Mesothelial cell of epicardium (in vitro differentiated cells): Measurements from ENCODE around the gene XRN2. TPM values are rescaled to one million over a fixed set of nuclear protein-coding genes. Genes with fewer than 3 reads are reported as not detected.

ENCODE experiments used
- DNase-seq, 2 experiments: peaks; one replicate each; pipeline ENCODE4 v3.0.0; 2021; ENCODE audit warnings: low spot score in 2 of 2; ENCODE audit not compliant: unreplicated experiment in 2 of 2
- H3K27ac Mint-ChIP-seq: 2 replicates; pipeline ENCODE4 v1.8.0; 2021; ENCODE audit warnings: mixed read lengths
- H3K27me3 Mint-ChIP-seq: 2 replicates; pipeline ENCODE4 v1.8.0; 2021; ENCODE audit warnings: low read depth, mixed read lengths
- H3K36me3 Mint-ChIP-seq: 2 replicates; pipeline ENCODE4 v1.8.0; 2021; ENCODE audit warnings: mixed read lengths
- H3K4me1 Mint-ChIP-seq: 2 replicates; pipeline ENCODE4 v1.8.0; 2021; ENCODE audit warnings: mixed read lengths
- H3K4me3 Mint-ChIP-seq: 2 replicates; pipeline ENCODE4 v1.8.0; 2021; ENCODE audit warnings: mild to moderate bottlenecking, moderate library complexity, mixed read lengths
- H3K9me3 Mint-ChIP-seq: 2 replicates; pipeline ENCODE4 v1.8.0; 2021; ENCODE audit warnings: mixed read lengths
- CTCF ChIP-seq: fragments of 200-600 bp; sonication (generic); IDR thresholded peaks from one replicate; pipeline ENCODE4 v1.5.0; 2021; ENCODE audit warnings: antibody characterized with exemption; ENCODE audit not compliant: unreplicated experiment
- total RNA-seq: library from RNA; stranded (reverse); gene quantifications from 3 replicates; pipeline ENCODE4 v1.2.1, GENCODE V29; 2021

XRN2 gene
- total RNA-seq, 1 donor from 2014 or later: 76.7 TPM

DNA sequence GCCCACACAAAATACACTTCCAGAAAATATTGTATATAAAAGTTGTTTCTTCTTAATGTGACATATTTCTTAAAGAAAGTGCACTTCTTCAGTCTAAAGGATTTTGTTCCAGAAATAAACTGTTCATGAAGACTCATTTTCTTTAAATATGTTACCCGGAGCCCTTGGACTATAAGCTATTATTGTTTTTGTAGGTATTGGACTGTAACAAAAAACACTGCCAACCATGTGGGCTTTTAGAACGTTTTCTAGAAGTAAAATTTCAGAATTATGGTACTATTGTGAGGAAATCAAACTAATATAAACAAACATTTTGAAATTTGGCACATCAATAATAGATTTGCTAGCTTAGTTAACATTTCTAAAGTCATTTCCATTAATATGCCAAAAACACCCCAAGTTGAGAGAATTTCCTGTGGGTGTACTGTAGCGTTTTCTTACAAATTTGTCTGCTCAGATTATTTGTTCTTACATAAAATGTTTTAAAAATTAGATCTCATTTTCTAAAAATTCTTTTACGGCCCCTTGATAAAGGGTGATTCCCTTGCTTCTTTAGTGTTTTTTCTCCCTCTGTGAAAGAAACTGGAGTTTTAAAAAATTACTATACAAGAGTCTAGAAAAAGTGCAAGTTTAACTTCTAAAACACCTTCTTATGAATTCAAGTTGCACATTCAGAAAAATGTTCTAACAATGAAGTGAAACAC, 90.8 kb downstream of the XRN2 start:
- peaks cover 6% of the 10 kb centered on the region for H3K4me1 Mint-ChIP-seq
- peaks cover 14% of the 10 kb centered on the region for H3K36me3 Mint-ChIP-seq

DNA sequence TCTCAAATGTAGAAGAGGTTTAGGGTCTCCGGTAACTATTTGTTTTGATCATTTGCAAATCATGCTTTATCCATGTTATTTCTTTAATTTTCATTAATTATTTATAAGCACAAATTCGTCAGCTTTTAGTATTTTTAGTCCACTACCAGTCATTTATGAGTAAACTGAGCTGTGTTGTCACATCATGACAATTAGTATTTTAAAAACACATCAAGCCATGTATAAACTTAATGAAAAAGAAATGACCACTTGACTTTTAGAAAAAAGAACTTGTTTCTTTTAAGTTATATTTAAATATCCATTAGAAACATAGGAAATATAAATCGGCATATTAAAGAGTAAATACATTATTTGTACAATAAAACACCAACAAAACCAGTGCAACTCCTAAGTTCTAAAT, 91.4 kb downstream of the XRN2 start:
- Mint-ChIP-seq H3K36me3 (peaks cover 13% of the 10 kb centered on the region), H3K27me3 (peaks cover 82% of the 10 kb centered on the region), H3K27ac (no peak overlapping the region), H3K4me3 (no peak overlapping the region), H3K9me3 (no peaks in the 10 kb centered on the region), H3K4me1 (peaks cover 6% of the 10 kb centered on the region)
- DNase-seq: no peak
- TF ChIP-seq CTCF: no peak

More for the DNA sequence above, 90.8 kb downstream of the XRN2 start:
- Mint-ChIP-seq H3K9me3 (no peaks in the 10 kb centered on the region), H3K27me3 (peaks cover 76% of the 10 kb centered on the region), H3K4me3 (no peak overlapping the region), H3K27ac (no peak overlapping the region)
- DNase-seq: no peak
- no peak for TF ChIP-seq CTCF

DNA sequence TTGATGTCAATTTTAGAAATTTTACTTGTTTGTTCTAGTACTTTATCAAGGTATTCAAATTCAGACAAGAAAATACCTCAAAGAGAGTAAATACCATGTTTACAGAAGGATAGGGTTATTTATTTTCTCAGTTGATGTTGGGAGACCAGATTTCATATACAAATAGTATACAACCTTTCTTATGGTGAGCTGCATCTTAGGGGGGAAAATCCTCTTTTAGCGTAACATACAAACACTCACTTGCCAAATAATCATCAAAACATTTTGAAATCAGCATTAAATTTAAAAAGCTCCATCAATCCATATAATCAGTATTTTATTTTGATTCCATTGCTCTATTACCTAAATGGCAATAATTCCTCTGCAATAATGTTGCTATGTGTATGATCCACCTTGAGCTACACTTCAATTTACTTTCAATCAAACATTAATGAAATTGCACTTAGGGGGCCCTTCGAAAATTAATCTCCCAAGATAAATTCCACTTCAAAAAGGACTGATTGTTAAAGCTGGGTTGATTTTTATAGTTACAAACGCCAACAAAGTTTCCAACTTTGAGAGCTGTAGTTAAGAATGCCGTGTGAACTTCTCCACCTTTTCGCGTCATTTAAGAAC, 92.0 kb downstream of the XRN2 start:
- no peaks in the 10 kb centered on the region for H3K9me3 Mint-ChIP-seq
- H3K27ac Mint-ChIP-seq: no peak overlapping the region
- no peak for DNase-seq
- H3K36me3 Mint-ChIP-seq: peaks cover 10% of the 10 kb centered on the region
- peaks cover 6% of the 10 kb centered on the region for H3K4me1 Mint-ChIP-seq
- H3K4me3 Mint-ChIP-seq: no peak overlapping the region
- peaks cover 85% of the 10 kb centered on the region for H3K27me3 Mint-ChIP-seq
- no peak for TF ChIP-seq CTCF

DNA sequence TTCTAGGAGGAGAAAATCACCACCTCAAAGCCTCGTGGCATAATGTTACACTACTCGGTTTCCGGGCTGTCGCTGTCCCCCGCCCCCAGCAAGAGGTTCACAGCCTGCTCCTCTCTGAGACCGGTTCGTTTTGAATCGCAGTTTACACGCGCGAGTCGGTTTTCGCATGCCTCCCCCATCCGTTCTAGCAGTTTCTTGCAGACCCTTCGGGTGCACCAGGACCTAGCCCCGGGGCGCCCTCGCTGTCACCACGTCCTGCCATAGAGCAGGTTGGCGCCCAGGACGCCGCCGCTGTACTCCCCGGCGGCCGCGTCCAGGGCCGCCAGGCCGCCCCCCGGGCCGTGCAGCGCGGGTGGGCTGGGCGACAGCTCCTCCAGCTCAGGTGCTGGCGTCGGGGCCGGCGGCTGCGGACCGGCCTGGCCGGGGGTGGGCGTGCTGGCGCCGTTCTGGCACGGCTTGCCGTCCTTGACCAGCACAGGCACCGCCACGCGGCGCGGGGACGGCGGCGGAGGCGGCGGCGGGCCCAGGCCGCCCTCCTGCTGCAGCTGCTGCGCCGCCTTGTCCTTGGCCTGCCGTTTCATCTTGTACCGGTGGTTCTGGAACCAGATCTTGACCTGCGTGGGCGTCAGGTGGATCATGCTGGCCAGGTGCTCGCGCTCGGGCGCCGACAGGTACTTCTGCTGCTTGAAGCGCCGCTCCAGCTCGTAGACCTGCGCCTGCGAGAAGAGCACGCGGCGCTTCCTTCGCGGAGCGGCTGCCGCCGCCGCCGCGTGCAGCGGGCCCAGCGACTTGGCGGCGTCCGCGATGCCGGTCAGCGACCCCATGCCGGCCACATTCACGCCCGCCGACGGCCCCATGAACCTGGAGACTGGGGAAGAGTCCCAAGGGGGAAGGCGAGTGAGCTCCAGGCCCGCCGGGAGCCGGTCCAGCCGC, 92.8 kb downstream of the XRN2 start:
- Mint-ChIP-seq H3K9me3 (no peaks in the 10 kb centered on the region), H3K27me3 (peaks cover 85% of the 10 kb centered on the region), H3K4me1 (peaks cover 6% of the 10 kb centered on the region), H3K27ac (no peak overlapping the region), H3K4me3 (no peak overlapping the region), H3K36me3 (peaks cover 3% of the 10 kb centered on the region)
- no peak for TF ChIP-seq CTCF
- DNase-seq: peak in 1 of 2 experiments; percentile 56

- peaks cover 86% of the 10 kb centered on the region for H3K27me3 Mint-ChIP-seq
- no peak for DNase-seq
Measured at GRCh38 chr20:21396599-21397340, 93.6 kb downstream of the XRN2 start.

More at GRCh38 chr20:21396599-21397340, 93.6 kb downstream of the XRN2 start:
- no peak overlapping the region for H3K27ac Mint-ChIP-seq
- H3K36me3 Mint-ChIP-seq: no peaks in the 10 kb centered on the region
- no peaks in the 10 kb centered on the region for H3K9me3 Mint-ChIP-seq
- peaks cover 3% of the 10 kb centered on the region for H3K4me1 Mint-ChIP-seq
- no peak overlapping the region for H3K4me3 Mint-ChIP-seq
- no peak for TF ChIP-seq CTCF
